HG02973 (cell line): ENCODE data around the gene LRP11.

Source experiments
- ATAC-seq: cut with Tn5 transposase; IDR thresholded peaks from one replicate; pipeline ENCODE4 v1.9.1; 2021; ENCODE audit warnings: moderate library complexity; ENCODE audit not compliant: unreplicated experiment

LRP11 gene

DNA sequence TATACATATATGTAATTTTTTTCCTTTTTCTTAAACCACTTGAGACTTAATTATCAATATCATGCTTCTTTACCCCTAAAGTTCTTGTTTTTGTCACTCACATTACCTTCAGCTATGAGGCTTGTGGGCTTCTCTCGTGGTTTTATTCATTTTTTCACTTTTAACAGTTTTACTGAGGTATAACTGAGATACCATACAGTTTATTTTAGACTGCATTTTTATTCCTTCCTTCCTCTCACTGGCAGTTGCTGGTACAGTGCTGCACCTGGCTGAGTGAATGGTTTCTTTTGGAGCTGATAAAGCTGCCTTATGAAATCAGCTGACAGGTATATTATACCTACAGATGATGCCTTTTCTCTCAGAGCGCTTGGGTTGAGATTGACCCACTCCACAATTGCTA lies 54.4 kb downstream of the LRP11 start:
- no peak for ATAC-seq

DNA sequence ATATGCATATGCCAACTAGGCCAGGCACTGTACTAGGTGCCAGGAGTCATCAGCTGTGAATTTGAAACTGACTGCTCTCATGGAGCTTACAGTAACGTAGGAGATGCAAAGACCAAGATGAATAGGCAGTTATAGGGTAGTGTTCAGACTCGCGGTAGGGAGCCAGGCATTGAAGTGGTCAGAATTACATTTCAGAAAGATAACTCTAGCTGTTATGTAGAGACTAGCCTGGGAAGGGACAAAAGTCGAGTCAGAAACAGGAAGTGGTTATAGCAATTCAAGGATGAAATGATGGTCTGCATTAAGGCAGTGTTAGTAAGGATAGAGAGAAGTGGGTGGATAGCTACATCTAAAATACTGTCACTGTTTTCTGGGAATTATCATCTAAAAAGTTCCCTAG lies 58.0 kb downstream of the LRP11 start:
- no peak for ATAC-seq

GRCh38 chr6:149783551-149783950 lies 80.6 kb downstream of the LRP11 start:
- no peak for ATAC-seq

DNA sequence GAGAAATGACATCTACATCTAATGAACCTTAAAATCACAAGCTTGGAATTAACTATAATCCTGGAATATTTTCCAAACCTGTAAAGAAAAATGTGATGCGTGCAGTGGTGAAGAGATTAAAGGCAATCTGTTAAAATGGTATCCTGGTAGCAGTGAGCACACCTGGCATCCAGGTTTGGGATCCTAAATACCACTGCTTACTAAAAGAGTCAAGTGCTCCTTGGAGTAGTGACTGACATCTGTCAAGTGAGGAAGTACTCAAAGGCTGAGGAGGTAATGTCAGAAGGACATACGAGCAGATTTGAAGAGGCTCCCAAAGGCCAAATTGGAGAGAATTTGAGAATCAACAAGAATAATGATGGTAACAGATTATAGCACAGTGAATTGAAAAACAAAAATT lies 81.8 kb downstream of the LRP11 start:
- ATAC-seq: no peak

DNA sequence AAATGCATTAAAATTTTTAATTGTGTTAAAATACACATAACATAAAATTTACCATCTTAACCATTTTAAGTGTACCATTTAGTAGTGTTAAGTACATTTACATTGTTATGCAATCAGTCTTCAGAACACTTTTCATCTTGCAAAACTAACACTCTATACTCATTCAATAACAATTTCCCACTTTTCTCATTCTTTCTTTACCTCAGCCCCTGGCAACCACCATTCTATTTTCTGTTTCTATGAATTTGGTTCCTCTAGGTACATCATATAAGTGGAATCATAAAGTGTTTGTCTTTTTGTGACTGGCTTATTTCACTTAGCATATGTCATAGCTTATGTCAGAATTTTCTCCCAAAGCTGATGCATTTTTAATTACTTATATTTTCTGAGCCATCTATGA lies 82.4 kb downstream of the LRP11 start:
- no peak for ATAC-seq

DNA sequence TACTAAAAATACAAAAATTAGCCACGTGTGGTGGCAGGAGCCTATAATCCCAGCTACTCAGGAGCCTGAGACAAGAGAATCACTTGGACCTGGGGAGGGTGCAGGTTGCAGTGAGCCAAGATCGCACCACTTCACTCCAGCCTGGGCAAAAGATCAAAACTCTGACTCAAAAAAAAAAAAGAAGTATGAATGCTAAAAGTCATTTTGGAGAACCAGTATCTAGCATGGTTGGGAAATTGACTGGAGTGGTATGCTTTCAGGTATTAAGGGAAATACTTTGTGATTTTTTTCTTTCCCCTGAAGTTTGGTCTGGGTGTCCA lies 84.6 kb downstream of the LRP11 start:
- ATAC-seq: no peak

- ATAC-seq: no peak
Observed at GRCh38 chr6:149777624-149778023, 86.5 kb downstream of the LRP11 start.

DNA sequence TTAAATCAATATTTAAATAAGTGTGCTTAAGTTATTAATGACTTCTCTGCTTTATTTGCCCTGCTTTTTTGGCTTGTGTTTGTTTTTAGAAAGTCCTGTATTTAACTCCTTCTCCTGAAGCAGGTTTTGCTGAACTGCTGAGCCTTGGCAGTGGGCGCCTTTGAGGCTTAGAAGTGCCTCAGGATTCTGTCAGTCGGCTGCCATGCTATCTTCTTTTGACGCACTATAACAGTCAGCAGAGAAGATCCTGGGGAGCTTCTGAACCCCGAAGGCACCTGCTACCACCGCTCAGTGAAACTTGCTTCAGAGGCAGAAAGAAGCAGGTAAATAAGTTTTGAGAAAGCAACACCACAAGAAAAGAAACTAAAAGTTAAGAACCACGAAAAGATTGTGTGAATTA lies 92.2 kb downstream of the LRP11 start:
- no peak for ATAC-seq

DNA sequence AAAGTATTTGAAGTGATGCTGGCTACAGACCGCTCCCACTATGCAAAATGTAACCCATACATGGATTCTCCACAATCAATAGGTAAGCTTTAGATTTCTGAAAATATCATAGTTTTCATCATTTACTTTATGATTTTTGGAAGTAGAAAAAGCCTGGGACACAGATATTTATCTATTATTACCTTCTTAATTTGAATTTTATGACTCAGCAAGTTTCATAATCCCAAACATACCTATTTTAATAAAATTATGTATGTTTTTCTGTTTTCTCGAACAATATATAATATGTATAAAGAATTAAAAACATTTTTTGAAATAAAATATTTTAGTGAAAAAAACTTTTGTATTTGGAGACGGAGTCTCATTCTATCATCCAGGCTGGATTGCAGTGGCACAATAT lies 93.0 kb downstream of the LRP11 start:
- no peak for ATAC-seq

- ATAC-seq: no peak
Observed at GRCh38 chr6:149769676-149770075, 94.5 kb downstream of the LRP11 start.
